MM.1S (cell line): ENCODE measurements around the gene SYNPO2.

Experiments
- CTCF ChIP-seq: fragments of 300-600 bp; sonication (generic); IDR thresholded peaks from 2 replicates; pipeline ENCODE4 v1.5.1; 2016; ENCODE audit warnings: antibody characterized with exemption, low read length, mixed read lengths
- EZH2phosphoT487 ChIP-seq: fragments of 300-600 bp; sonication (generic); IDR thresholded peaks from 2 replicates; pipeline ENCODE4 v1.6.1; 2018; ENCODE audit warnings: antibody characterized with exemption, low read length

- TF ChIP-seq CTCF (no peak), EZH2phosphoT487 (no peak)
Observed at GRCh38 chr4:119020158-119020557, 131.5 kb downstream of the SYNPO2 start.
